Vagina (tissue), 2 donors: ENCODE data around the gene CSGALNACT2.

ENCODE experiments used
- POLR2AphosphoS5 ChIP-seq, 2 donors: sonication (generic); formaldehyde crosslinking; IDR thresholded peaks; one replicate each; pipeline ENCODE4 v1.9.0; 2017; ENCODE audit warnings: antibody characterized with exemption in 2 of 2, mild to moderate bottlenecking in 2 of 2, low read depth in 1 of 2; ENCODE audit not compliant: insufficient read depth in 1 of 2
- TF ChIP-seq, protein P1 (sequence below), 3 experiments: fragments of 450-650 bp in 2 of 3; fragments of 200-600 bp in 1 of 3; sonication (generic) in 1 of 3; IDR thresholded peaks; one replicate each; pipeline ENCODE4 v1.5.1; 2017 to 2019; ENCODE audit warnings: antibody characterized with exemption in 3 of 3, mild to moderate bottlenecking in 2 of 3, moderate library complexity in 2 of 3

DNA sequence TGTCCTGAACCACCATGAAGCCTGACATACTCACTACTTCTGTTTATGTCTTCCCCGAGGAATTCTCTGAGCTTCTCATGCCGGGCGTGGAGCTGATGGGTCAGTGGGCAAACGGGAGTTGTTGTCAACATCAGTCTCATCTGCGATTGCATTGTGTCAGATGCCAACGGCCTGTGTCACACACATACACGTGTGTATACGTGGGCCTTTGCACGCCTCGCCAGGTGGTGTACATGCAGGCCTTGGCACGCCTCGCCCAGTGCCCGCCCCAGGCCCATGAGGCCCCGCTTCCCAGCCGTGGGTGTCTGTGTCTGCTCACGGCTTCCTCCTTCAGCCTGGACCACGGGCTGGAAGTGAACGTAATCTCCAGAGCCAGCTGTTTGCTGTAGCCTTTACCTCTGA, 7.5 kb upstream of the CSGALNACT2 start:
- TF ChIP-seq POLR2AphosphoS5 (IDR thresholded peaks at IDR 0.05; ENCODE audit: insufficient read depth in 1 of 2, low read depth in 1 of 2), result no peak
- TF ChIP-seq, protein P1, sequence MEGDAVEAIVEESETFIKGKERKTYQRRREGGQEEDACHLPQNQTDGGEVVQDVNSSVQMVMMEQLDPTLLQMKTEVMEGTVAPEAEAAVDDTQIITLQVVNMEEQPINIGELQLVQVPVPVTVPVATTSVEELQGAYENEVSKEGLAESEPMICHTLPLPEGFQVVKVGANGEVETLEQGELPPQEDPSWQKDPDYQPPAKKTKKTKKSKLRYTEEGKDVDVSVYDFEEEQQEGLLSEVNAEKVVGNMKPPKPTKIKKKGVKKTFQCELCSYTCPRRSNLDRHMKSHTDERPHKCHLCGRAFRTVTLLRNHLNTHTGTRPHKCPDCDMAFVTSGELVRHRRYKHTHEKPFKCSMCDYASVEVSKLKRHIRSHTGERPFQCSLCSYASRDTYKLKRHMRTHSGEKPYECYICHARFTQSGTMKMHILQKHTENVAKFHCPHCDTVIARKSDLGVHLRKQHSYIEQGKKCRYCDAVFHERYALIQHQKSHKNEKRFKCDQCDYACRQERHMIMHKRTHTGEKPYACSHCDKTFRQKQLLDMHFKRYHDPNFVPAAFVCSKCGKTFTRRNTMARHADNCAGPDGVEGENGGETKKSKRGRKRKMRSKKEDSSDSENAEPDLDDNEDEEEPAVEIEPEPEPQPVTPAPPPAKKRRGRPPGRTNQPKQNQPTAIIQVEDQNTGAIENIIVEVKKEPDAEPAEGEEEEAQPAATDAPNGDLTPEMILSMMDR (IDR thresholded peaks at IDR 0.05), result no peak
